Bronchial smooth muscle cell (primary cell): ENCODE measurements around the gene TMOD3. TPM values are rescaled to one million over a fixed set of nuclear protein-coding genes. Genes with fewer than 3 reads are reported as not detected.

Source experiments
- total RNA-seq: library from RNA; depleted of rRNA; stranded (reverse); fragments of >200 nt; gene quantifications from 2 replicates; pipeline ENCODE4 v1.2.1, GENCODE V29; 2014

The TMOD3 gene
- total RNA-seq, result 26.9 and 37.0 TPM in 2 replicates

GRCh38 chr15:51829376-51830275 lies at the start of gene TMOD3:
Gene TMOD3, plus strand, starts transcription at chr15:51829653. Its CDS starts 33,232 bp downstream, at chr15:51862885.

Other genes with a start within 250 kb of the TMOD3 start
- 14.4 and 20.6 TPM in 2 replicates for gene DMXL2, start 206.9 kb upstream of the TMOD3 start, total RNA-seq
- gene SCG3, start 148.2 kb upstream of the TMOD3 start, total RNA-seq, result not detected in 2 replicates
- gene LYSMD2, start 92.0 kb upstream of the TMOD3 start, total RNA-seq, result 1.3 and 2.5 TPM in 2 replicates
- gene TMOD2, start 78.1 kb upstream of the TMOD3 start, total RNA-seq, result 5.1 and 5.2 TPM in 2 replicates
- 25.5 and 35.8 TPM in 2 replicates for gene LEO1, start 142.1 kb downstream of the TMOD3 start, total RNA-seq
- 38.0 and 38.1 TPM in 2 replicates for gene MAPK6, start 189.6 kb downstream of the TMOD3 start, total RNA-seq